HepG2 (cell line): ENCODE results near the gene WIPF2. TPM values are rescaled to one million over a fixed set of nuclear protein-coding genes. Genes with fewer than 3 reads are reported as not detected.

Experiments used
- CENPX ChIP-seq: sonication (generic); formaldehyde crosslinking; IDR thresholded peaks from 2 replicates; pipeline ENCODE4 v1.9.0; 2021; ENCODE audit warnings: mild to moderate bottlenecking, missing genetic modification reagents, moderate library complexity
- ELF1 ChIP-seq: sonication (generic); formaldehyde crosslinking; IDR thresholded peaks from 2 replicates; pipeline ENCODE4 v1.4.0; 2020; ENCODE audit warnings: missing genetic modification reagents
- GTF3A ChIP-seq: sonication (generic); formaldehyde crosslinking; conservative IDR thresholded peaks from 2 replicates; pipeline ENCODE4 v1.4.0; 2020; ENCODE audit warnings: mild to moderate bottlenecking, missing genetic modification reagents
- HES4 ChIP-seq: sonication (generic); formaldehyde crosslinking; IDR thresholded peaks from 2 replicates; pipeline ENCODE4 v1.9.0; 2021; ENCODE audit warnings: mild to moderate bottlenecking, missing genetic modification reagents, borderline replicate concordance
- KAT7 ChIP-seq: IDR thresholded peaks from 2 replicates; pipeline ENCODE4 v1.6.1; 2018; ENCODE audit warnings: borderline replicate concordance, missing compliant biosample characterization
- KDM2A ChIP-seq: sonication (generic); formaldehyde crosslinking; IDR thresholded peaks from 2 replicates; pipeline ENCODE4 v1.4.0; 2020; ENCODE audit warnings: low read depth, missing genetic modification reagents, borderline replicate concordance
- MAZ ChIP-seq, 2 experiments: sonication (generic) in 1 of 2; formaldehyde crosslinking in 1 of 2; IDR thresholded peaks; 2 replicates each; pipeline versions ENCODE4 v1.5.0 to v1.6.1; 2012 to 2020; ENCODE audit warnings: low read depth in 2 of 2, mild to moderate bottlenecking in 2 of 2, borderline replicate concordance in 1 of 2, improper control_type of control experiment in 1 of 2, low read length in 1 of 2, missing genetic modification reagents in 1 of 2, moderate library complexity in 1 of 2
- MTF2 ChIP-seq: sonication (generic); formaldehyde crosslinking; IDR thresholded peaks from 2 replicates; pipeline ENCODE4 v1.5.0; 2020; ENCODE audit warnings: missing genetic modification reagents, borderline replicate concordance
- PRPF4 ChIP-seq: fragments of 200-400 bp; formaldehyde crosslinking; IDR thresholded peaks from 2 replicates; pipeline ENCODE4 v1.6.1; 2016; ENCODE audit warnings: low read length, low read depth; ENCODE audit not compliant: poor library complexity, severe bottlenecking
- SAFB2 ChIP-seq: sonication (generic); formaldehyde crosslinking; IDR thresholded peaks from 2 replicates; pipeline ENCODE4 v1.5.1; 2020; ENCODE audit warnings: missing genetic modification reagents, low read depth, mild to moderate bottlenecking, borderline replicate concordance
- TFDP2 ChIP-seq: sonication (generic); formaldehyde crosslinking; IDR thresholded peaks from 2 replicates; pipeline ENCODE4 v1.4.0; 2020; ENCODE audit warnings: missing genetic modification reagents
- ZNF224 ChIP-seq: sonication (generic); formaldehyde crosslinking; IDR thresholded peaks from 2 replicates; pipeline ENCODE4 v1.5.0; 2020; ENCODE audit warnings: mild to moderate bottlenecking, missing genetic modification reagents
- ZNF563 ChIP-seq: sonication (generic); formaldehyde crosslinking; IDR thresholded peaks from 2 replicates; pipeline ENCODE4 v1.8.0; 2022; ENCODE audit warnings: mild to moderate bottlenecking, moderate library complexity, missing genetic modification reagents
- ZNF850 ChIP-seq: sonication (generic); formaldehyde crosslinking; conservative IDR thresholded peaks from 2 replicates; pipeline ENCODE4 v1.9.0; 2021; ENCODE audit warnings: mild to moderate bottlenecking, missing genetic modification reagents
- polyA plus RNA-seq, 8 experiments: library from polyadenylated mRNA; depleted of rRNA in 3 of 8; stranded (reverse) in 7 of 8; unstranded in 1 of 8; fragments of >200 nt; fragmentation: Illumina TruSeq in 4 of 8; extraction: Trizol in 4 of 8; gene quantifications; 2 replicates each; pipeline versions ENCODE4 v1.2.1 to v1.2.3, GENCODE V29; 2011 to 2016; ENCODE audit warnings: low read depth in 4 of 8, missing spikeins in 1 of 8, mixed read lengths in 1 of 8; ENCODE audit not compliant: insufficient read depth in 1 of 8
- total RNA-seq, 5 experiments: library from RNA; depleted of rRNA; stranded (reverse); fragments of >200 nt; fragmentation: Illumina TruSeq; extraction: Trizol; gene quantifications; 2 replicates each; pipeline ENCODE4 v1.2.3, GENCODE V29; 2016; ENCODE audit warnings: low read depth in 1 of 5
- TF ChIP-seq, protein P1 (sequence below): sonication (generic); formaldehyde crosslinking; IDR thresholded peaks from 2 replicates; pipeline ENCODE4 v1.4.0; 2020; ENCODE audit warnings: mild to moderate bottlenecking, missing genetic modification reagents
- TF ChIP-seq, protein P2 (sequence below): sonication (generic); formaldehyde crosslinking; IDR thresholded peaks from 2 replicates; pipeline ENCODE4 v1.8.0; 2022; ENCODE audit warnings: missing genetic modification reagents, mild to moderate bottlenecking, moderate library complexity, borderline replicate concordance
- TF ChIP-seq, protein P3 (sequence below): IDR thresholded peaks from 2 replicates; pipeline ENCODE4 v1.6.1; 2016
- TF ChIP-seq, protein P4 (sequence below): sonication (generic); formaldehyde crosslinking; IDR thresholded peaks from 2 replicates; pipeline ENCODE4 v1.5.0; 2020; ENCODE audit warnings: missing genetic modification reagents, mild to moderate bottlenecking, borderline replicate concordance

WIPF2 gene
- total and polyA plus RNA-seq, 2 of the 13 experiments (the other 11 are each of a cell fraction or from before 2014, with no cell fraction given) = 7.2 to 10.8 TPM

- 0 out of 2 replicates have a peak, but pooled peaks have one; percentile 13 for TF ChIP-seq TFDP2 (CRISPR knock-in tag)
- TF ChIP-seq, protein P1, sequence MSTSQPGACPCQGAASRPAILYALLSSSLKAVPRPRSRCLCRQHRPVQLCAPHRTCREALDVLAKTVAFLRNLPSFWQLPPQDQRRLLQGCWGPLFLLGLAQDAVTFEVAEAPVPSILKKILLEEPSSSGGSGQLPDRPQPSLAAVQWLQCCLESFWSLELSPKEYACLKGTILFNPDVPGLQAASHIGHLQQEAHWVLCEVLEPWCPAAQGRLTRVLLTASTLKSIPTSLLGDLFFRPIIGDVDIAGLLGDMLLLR (CRISPR knock-in tag) = no peak
- no peak for TF ChIP-seq ZNF850 (CRISPR knock-in tag)
- 0 out of 2 replicates have a peak, but pooled peaks have one; percentile 41 for TF ChIP-seq KAT7 (CRISPR knock-in tag)
- TF ChIP-seq ZNF563 = peak; percentile 18; the same call in 1 of the 2 replicates
- no peak; the same call in 1 of the 2 replicates for TF ChIP-seq MAZ (IDR thresholded peaks at IDR 0.05; ENCODE audit: borderline replicate concordance, low read depth, low read length)
- peak; percentile 78 for TF ChIP-seq MAZ (CRISPR knock-in tag; IDR thresholded peaks at IDR 0.05; ENCODE audit: low read depth)
- TF ChIP-seq, protein P2, sequence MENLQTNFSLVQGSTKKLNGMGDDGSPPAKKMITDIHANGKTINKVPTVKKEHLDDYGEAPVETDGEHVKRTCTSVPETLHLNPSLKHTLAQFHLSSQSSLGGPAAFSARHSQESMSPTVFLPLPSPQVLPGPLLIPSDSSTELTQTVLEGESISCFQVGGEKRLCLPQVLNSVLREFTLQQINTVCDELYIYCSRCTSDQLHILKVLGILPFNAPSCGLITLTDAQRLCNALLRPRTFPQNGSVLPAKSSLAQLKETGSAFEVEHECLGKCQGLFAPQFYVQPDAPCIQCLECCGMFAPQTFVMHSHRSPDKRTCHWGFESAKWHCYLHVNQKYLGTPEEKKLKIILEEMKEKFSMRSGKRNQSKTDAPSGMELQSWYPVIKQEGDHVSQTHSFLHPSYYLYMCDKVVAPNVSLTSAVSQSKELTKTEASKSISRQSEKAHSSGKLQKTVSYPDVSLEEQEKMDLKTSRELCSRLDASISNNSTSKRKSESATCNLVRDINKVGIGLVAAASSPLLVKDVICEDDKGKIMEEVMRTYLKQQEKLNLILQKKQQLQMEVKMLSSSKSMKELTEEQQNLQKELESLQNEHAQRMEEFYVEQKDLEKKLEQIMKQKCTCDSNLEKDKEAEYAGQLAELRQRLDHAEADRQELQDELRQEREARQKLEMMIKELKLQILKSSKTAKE (CRISPR knock-in tag) = 0 out of 2 replicates have a peak, but pooled peaks have one; percentile 9
- TF ChIP-seq KDM2A = peak; percentile 90
- no peak for TF ChIP-seq HES4
- TF ChIP-seq ELF1 (CRISPR knock-in tag) = no peak
- TF ChIP-seq ZNF224 (CRISPR knock-in tag) = 0 out of 2 replicates have a peak, but pooled peaks have one; percentile 9
- TF ChIP-seq, protein P3, sequence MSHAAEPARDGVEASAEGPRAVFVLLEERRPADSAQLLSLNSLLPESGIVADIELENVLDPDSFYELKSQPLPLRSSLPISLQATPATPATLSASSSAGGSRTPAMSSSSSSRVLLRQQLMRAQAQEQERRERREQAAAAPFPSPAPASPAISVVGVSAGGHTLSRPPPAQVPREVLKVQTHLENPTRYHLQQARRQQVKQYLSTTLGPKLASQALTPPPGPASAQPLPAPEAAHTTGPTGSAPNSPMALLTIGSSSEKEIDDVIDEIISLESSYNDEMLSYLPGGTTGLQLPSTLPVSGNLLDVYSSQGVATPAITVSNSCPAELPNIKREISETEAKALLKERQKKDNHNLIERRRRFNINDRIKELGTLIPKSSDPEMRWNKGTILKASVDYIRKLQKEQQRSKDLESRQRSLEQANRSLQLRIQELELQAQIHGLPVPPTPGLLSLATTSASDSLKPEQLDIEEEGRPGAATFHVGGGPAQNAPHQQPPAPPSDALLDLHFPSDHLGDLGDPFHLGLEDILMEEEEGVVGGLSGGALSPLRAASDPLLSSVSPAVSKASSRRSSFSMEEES (CRISPR knock-in tag) = peak; percentile 51; the same call in 1 of the 2 replicates
- no peak for TF ChIP-seq MTF2
- TF ChIP-seq GTF3A (CRISPR knock-in tag) = 0 out of 2 replicates have a peak, but pooled peaks have one; percentile 30
- TF ChIP-seq CENPX (CRISPR knock-in tag) = no peak
- TF ChIP-seq SAFB2 (CRISPR knock-in tag) = no peak
- TF ChIP-seq PRPF4 = no peak
- TF ChIP-seq, protein P4, sequence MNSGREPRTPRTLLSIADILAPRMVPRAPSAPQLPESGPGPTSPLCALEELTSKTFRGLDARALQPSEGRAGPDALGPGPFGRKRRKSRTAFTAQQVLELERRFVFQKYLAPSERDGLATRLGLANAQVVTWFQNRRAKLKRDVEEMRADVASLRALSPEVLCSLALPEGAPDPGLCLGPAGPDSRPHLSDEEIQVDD = no peak
Observed at GRCh38 chr17:40309031-40309948, 90.2 kb downstream of the WIPF2 start, which contains the start of gene RARA (continued).
